Thyroid gland (tissue), 4 donors: ENCODE results near the gene OR13C3. TPM values are rescaled to one million over a fixed set of nuclear protein-coding genes. Genes with fewer than 3 reads are reported as not detected.

Experiments used
- DNase-seq, 2 donors: peaks; one replicate each; pipeline ENCODE4 v3.0.0-alpha.2; 2019
- H3K27ac ChIP-seq, 3 donors: fragments of 200-600 bp; sonication (generic); 1 replicate in 2 of 3; 2 replicates in 1 of 3; pipeline ENCODE4 v1.5.1; 2016 to 2019; ENCODE audit warnings: mild to moderate bottlenecking in 1 of 3, moderate library complexity in 1 of 3
- H3K27me3 ChIP-seq: fragments of 200-600 bp; sonication (generic); one replicate; pipeline ENCODE4 v1.5.1; 2019
- H3K36me3 ChIP-seq, 2 donors: fragments of 200-600 bp; sonication (generic); one replicate each; pipeline ENCODE4 v1.5.1; 2016 to 2019
- H3K4me1 ChIP-seq, 2 donors: fragments of 200-600 bp; sonication (generic); one replicate each; pipeline ENCODE4 v1.5.1; 2017 to 2019
- H3K4me3 ChIP-seq, 3 donors: fragments of 200-600 bp; sonication (generic); replicated peaks in 1 of 3; 1 replicate in 2 of 3; 2 replicates in 1 of 3; pipeline ENCODE4 v1.5.1; 2016; ENCODE audit warnings: mild to moderate bottlenecking in 1 of 3
- H3K9me3 ChIP-seq: fragments of 200-600 bp; sonication (generic); one replicate; pipeline ENCODE4 v1.5.1; 2017
- CTCF ChIP-seq, 6 experiments: fragments of 200-600 bp in 3 of 6; fragments of 450-650 bp in 3 of 6; sonication (generic) in 3 of 6; IDR thresholded peaks; one replicate each; pipeline ENCODE4 v1.5.1; 2016 to 2019; ENCODE audit warnings: antibody characterized with exemption in 6 of 6, mild to moderate bottlenecking in 2 of 6, inconsistent platforms in 1 of 6, moderate library complexity in 1 of 6
- POLR2A ChIP-seq, 2 donors: fragments of 450-650 bp; IDR thresholded peaks; one replicate each; pipeline ENCODE4 v1.6.1; 2017; ENCODE audit warnings: antibody characterized with exemption in 2 of 2, mild to moderate bottlenecking in 2 of 2, moderate library complexity in 1 of 2
- WGBS, 2 donors: methylation state at CpG; one replicate each; pipeline ENCODE4 v1.1.5; 2017; 5-methylcytosine and 5-hydroxymethylcytosine counted together
- intact Hi-C: fragments of 100-400 bp; cut with DNase I; formaldehyde crosslinking; loops from one replicate; pipeline ENCODE4 v1.15.1; 2023
- total RNA-seq, 4 donors: library from RNA; depleted of rRNA; stranded (reverse); fragments of >200 nt; gene quantifications; one replicate each; pipeline ENCODE4 v1.2.3, GENCODE V29; 2016

OR13C3 gene
- total RNA-seq: under 1 TPM in 1 of 4 donors, not detected in 3; 0.40 TPM

DNA sequence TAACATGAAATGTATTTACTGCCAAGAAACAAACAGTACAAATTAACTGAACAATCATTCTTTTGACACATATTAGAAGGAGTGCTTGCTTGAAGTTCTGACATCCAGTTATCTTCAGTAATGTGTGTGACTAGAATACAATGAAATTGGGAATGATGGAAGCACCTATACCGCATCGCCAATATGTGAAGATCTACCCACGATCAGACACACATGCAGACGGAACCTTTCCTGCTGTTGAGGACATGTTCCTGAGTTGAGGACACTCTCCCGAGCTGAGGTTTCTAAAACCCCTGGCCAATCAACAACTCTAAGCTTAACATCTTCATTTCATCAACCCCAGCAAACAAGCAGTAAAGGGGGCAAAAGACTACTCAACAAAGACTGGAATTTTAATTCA is at the start of gene OR13C3:
TSS of gene OR13C3 (minus strand) at position 101 of the 400 bp plus-strand sequence. CDS start 133 bp downstream, outside the sequence.
- Histone ChIP-seq H3K9me3 (no peaks in the 10 kb centered on the region), H3K4me3 (no peak within 1 kb of the TSS), H3K27ac (no peak within 1 kb of the TSS), H3K27me3 (no peaks in the 10 kb centered on the region), H3K4me1 (no peaks in the 10 kb centered on the region), H3K36me3 (no peaks in the 10 kb centered on the region)
- no peak for TF ChIP-seq POLR2A (IDR thresholded peaks at IDR 0.05)
- TF ChIP-seq CTCF (IDR thresholded peaks at IDR 0.05): no peak
- WGBS, 2 donors: 86 to 91% methylated on average over 5 of the region's 5 CpGs
- intact Hi-C loops: no loop called here
- no peak for DNase-seq

DNA sequence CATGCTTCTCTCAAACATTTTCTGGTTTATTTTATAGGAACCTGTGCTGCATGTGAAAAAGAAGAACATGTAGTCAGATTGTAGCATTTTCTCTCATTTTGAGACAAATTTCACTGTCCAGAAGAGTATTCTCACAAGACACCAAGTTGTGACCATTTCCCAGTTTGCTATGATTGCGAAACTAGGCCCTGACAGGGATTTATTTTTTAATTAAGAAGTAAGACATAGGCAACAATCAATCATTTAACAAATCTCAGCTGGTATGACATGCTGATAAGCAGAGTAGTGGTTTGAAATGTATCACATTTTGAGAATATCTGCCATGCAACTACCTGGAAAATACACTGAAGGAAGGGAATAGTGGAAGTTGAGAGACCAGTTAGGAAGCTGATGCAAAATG is 43.9 kb upstream of the OR13C3 start:
- WGBS, 2 donors: 91 to 100% methylated on average over 1 of the region's 1 CpG
- no peak overlapping the region for H3K4me3 ChIP-seq
- H3K36me3 ChIP-seq: no peaks in the 10 kb centered on the region
- no peak for DNase-seq
- no peaks in the 10 kb centered on the region for H3K9me3 ChIP-seq
- no peaks in the 10 kb centered on the region for H3K27me3 ChIP-seq
- no peak for TF ChIP-seq POLR2A (IDR thresholded peaks at IDR 0.05)
- no peak for TF ChIP-seq CTCF (IDR thresholded peaks at IDR 0.05)
- H3K4me1 ChIP-seq: no peaks in the 10 kb centered on the region
- intact Hi-C loops: no loop called here
- no peak overlapping the region for H3K27ac ChIP-seq

- Histone ChIP-seq H3K4me1 (no peaks in the 10 kb centered on the region), H3K4me3 (no peak overlapping the region), H3K27me3 (no peaks in the 10 kb centered on the region), H3K36me3 (no peaks in the 10 kb centered on the region), H3K9me3 (no peaks in the 10 kb centered on the region), H3K27ac (no peak overlapping the region)
- DNase-seq: no peak
- WGBS, 2 donors: 82 to 84% methylated on average over 5 of the region's 5 CpGs
- intact Hi-C loops: no loop called here
- TF ChIP-seq POLR2A (IDR thresholded peaks at IDR 0.05) (no peak), CTCF (IDR thresholded peaks at IDR 0.05) (no peak)
Observed at GRCh38 chr9:104577263-104577662, 40.6 kb upstream of the OR13C3 start.

GRCh38 chr9:104575456-104575855 is 38.8 kb upstream of the OR13C3 start:
- Histone ChIP-seq H3K36me3 (no peaks in the 10 kb centered on the region), H3K27me3 (no peaks in the 10 kb centered on the region), H3K9me3 (no peaks in the 10 kb centered on the region), H3K27ac (no peak overlapping the region), H3K4me3 (no peak overlapping the region), H3K4me1 (no peaks in the 10 kb centered on the region)
- intact Hi-C loops: no loop called here
- TF ChIP-seq CTCF (IDR thresholded peaks at IDR 0.05): no peak
- no peak for TF ChIP-seq POLR2A (IDR thresholded peaks at IDR 0.05)
- WGBS, 2 donors: 75 to 80% methylated on average over 2 of the region's 2 CpGs
- DNase-seq: no peak

- no peaks in the 10 kb centered on the region for H3K36me3 ChIP-seq
- TF ChIP-seq POLR2A (IDR thresholded peaks at IDR 0.05): no peak
- no peaks in the 10 kb centered on the region for H3K9me3 ChIP-seq
- DNase-seq: no peak
- H3K27me3 ChIP-seq: no peaks in the 10 kb centered on the region
- no peak overlapping the region for H3K4me3 ChIP-seq
- H3K4me1 ChIP-seq: no peaks in the 10 kb centered on the region
- intact Hi-C loops: no loop called here
- H3K27ac ChIP-seq: no peak overlapping the region
- 61 to 76% methylated on average over 1 of the region's 1 CpG for WGBS, 2 donors
Observed at GRCh38 chr9:104572612-104573011, 36.0 kb upstream of the OR13C3 start.

- WGBS, 2 donors: 91 to 92% methylated on average over 4 of the region's 4 CpGs
- DNase-seq: no peak
- TF ChIP-seq POLR2A (IDR thresholded peaks at IDR 0.05) (no peak), CTCF (IDR thresholded peaks at IDR 0.05) (no peak)
- Histone ChIP-seq H3K27me3 (no peaks in the 10 kb centered on the region), H3K9me3 (no peaks in the 10 kb centered on the region), H3K36me3 (no peaks in the 10 kb centered on the region), H3K4me1 (no peaks in the 10 kb centered on the region), H3K27ac (no peak within 1 kb of the TSS), H3K4me3 (no peak within 1 kb of the TSS)
- intact Hi-C loops: no loop called here
Observed at GRCh38 chr9:104568868-104569267, 32.2 kb upstream of the OR13C3 start, which contains the start of gene OR13C8. OR13C8 (plus strand) TSS chr9:104569168; CDS start chr9:104569168, 0 bp downstream.
